ENCODE results near the gene DNAJC13. TPM values are rescaled to one million over a fixed set of nuclear protein-coding genes. Genes with fewer than 3 reads are reported as not detected.

Gene DNAJC13
- total and polyA plus RNA-seq, 2 donors (not counting 1 experiment from before 2014, with no cell fraction given): 9.7 to 51.1 TPM

DNA sequence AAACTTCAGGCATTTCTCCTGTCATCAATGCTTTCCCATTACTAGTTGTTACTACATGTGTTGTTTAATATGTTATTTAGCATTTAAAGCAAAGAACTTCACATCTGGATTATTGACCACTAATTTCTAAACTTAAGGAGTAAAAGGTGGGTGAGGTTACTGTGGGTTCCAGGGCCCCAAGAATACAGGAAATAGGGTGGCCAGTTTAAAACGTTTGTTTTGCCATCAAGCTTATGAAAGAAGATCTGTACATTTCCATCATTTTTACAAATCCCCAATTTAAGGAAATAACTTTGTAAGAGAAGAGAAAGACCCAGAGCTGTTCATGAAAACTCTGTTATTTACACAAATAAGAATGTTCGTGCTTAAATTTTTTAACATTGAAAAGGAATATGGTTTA, 125.3 kb downstream of the DNAJC13 start:
- Mint-ChIP-seq H3K27me3 (no peaks in the 10 kb centered on the region), H3K9me3 (ENCODE audit: insufficient read depth) (no peaks in the 10 kb centered on the region), H3K4me3 (no peak overlapping the region), H3K4me1 (no peaks in the 10 kb centered on the region), H3K27ac (no peak overlapping the region)
- H3K4me2 ChIP-seq (replicated peaks; ENCODE audit: low read depth, low read length, poor library complexity, severe bottlenecking): no peak overlapping the region
- H2AFZ ChIP-seq (ENCODE audit: insufficient read depth, low read depth, low read length, poor library complexity, severe bottlenecking): no peak overlapping the region
- H3K36me3 ChIP-seq (replicated peaks in 1 of 2; ENCODE audit: control extremely low read depth in 1 of 2, control insufficient read depth in 1 of 2, extremely low read depth in 1 of 2, insufficient read depth in 2 of 2, low read length in 1 of 2): peaks cover 18 to 40% of the 10 kb centered on the region in 2 experiments
- DNase-seq (no peak), ATAC-seq (ENCODE audit: low read depth) (no peak)
- H3K9me3 ChIP-seq (ENCODE audit: control extremely low read depth in 1 of 3, control insufficient read depth in 2 of 3, insufficient read depth in 1 of 3, low read length in 2 of 3): no peaks in the 10 kb centered on the region
- H3K27me3 ChIP-seq (replicated peaks in 1 of 4; ENCODE audit: control extremely low read depth in 1 of 4, control insufficient read depth in 3 of 4, insufficient read depth in 4 of 4, low read length in 3 of 4): no peaks in the 10 kb centered on the region
- no CpG with 5 or more reads among the region's 2 CpGs for WGBS (ENCODE audit: insufficient coverage)
- ChIA-PET POLR2A (no interaction called here), CTCF (interaction anchor here (0.6 kb wide), 1 partner anchor 10 kb away, joined by 5 read pairs; no protein-coding TSS in a partner anchor)
- H3K27ac ChIP-seq (ENCODE audit: low read length in 2 of 2): no peak overlapping the region
- H4K20me1 ChIP-seq (ENCODE audit: control insufficient read depth, insufficient read depth, low read length, poor library complexity, severe bottlenecking): no peaks in the 10 kb centered on the region
- no peak overlapping the region for H3K9ac ChIP-seq (ENCODE audit: low read length)
- no peak for TF ChIP-seq EZH2 (IDR thresholded peaks at IDR 0.05; ENCODE audit: borderline replicate concordance, insufficient read depth, low read depth, low read length, poor library complexity, severe bottlenecking)
- TF ChIP-seq, protein P1, sequence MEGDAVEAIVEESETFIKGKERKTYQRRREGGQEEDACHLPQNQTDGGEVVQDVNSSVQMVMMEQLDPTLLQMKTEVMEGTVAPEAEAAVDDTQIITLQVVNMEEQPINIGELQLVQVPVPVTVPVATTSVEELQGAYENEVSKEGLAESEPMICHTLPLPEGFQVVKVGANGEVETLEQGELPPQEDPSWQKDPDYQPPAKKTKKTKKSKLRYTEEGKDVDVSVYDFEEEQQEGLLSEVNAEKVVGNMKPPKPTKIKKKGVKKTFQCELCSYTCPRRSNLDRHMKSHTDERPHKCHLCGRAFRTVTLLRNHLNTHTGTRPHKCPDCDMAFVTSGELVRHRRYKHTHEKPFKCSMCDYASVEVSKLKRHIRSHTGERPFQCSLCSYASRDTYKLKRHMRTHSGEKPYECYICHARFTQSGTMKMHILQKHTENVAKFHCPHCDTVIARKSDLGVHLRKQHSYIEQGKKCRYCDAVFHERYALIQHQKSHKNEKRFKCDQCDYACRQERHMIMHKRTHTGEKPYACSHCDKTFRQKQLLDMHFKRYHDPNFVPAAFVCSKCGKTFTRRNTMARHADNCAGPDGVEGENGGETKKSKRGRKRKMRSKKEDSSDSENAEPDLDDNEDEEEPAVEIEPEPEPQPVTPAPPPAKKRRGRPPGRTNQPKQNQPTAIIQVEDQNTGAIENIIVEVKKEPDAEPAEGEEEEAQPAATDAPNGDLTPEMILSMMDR (IDR thresholded peaks at IDR 0.05): no peak
- H3K79me2 ChIP-seq (ENCODE audit: control insufficient read depth, insufficient read depth, low read length): no peaks in the 10 kb centered on the region
- no peaks in the 10 kb centered on the region for H3K4me1 ChIP-seq (ENCODE audit: control insufficient read depth in 2 of 2, insufficient read depth in 2 of 2, low read length in 2 of 2)
- intact Hi-C loops (cut with micrococcal nuclease): no loop called here
- no peak overlapping the region for H3K4me3 ChIP-seq (ENCODE audit: control extremely low read depth in 1 of 5, extremely low read depth in 1 of 5, insufficient read depth in 1 of 5, low read depth in 2 of 5, low read length in 4 of 5)

DNA sequence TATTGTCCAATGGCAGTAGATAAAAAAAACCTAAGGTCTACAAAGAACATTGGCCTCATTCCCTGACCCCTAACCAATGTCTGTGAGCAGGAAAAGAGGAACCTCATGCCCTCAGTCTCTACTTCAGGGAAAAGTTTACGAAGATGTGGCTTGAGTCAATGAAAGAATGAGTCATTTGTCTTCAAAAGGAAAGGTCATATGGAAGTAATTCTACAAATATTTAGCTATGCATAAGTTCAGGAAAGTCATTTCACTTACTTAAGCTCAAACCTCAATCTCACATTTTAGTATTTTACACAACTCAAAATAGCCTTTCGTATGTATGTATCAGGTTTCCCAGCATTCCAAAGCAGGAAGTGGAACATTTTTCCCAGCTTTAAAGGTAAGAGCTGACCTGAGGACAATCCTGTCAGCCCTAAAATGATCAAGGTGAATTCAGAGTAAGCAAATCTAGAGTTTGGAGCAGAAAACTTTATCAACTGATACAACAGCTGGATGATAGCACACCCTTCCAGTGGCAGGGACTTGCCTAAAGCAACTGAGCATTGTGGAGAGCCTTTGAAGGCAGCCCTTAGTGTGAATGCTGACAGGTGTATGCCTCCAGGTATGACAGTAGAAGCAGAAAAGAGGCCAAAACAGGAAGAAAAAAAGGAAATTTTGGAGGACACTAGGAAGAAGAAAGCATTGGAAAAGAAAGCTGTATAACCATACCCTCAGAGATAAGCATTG, 125.9 kb downstream of the DNAJC13 start:
- ChIA-PET CTCF (interaction anchor here (0.6 kb wide), 1 partner anchor 11 kb away, joined by 5 read pairs; no protein-coding TSS in a partner anchor), POLR2A (no interaction called here)
- TF ChIP-seq, protein P1 (IDR thresholded peaks at IDR 0.05): no peak
- no peak for TF ChIP-seq EZH2 (IDR thresholded peaks at IDR 0.05; ENCODE audit: borderline replicate concordance, insufficient read depth, low read depth, low read length, poor library complexity, severe bottlenecking)
- no peak overlapping the region for H3K4me3 ChIP-seq (ENCODE audit: control extremely low read depth in 1 of 5, extremely low read depth in 1 of 5, insufficient read depth in 1 of 5, low read depth in 2 of 5, low read length in 4 of 5)
- no peaks in the 10 kb centered on the region for H3K4me1 Mint-ChIP-seq
- no peak overlapping the region for H3K4me3 Mint-ChIP-seq
- no peaks in the 10 kb centered on the region for H4K20me1 ChIP-seq (ENCODE audit: control insufficient read depth, insufficient read depth, low read length, poor library complexity, severe bottlenecking)
- no peaks in the 10 kb centered on the region for H3K9me3 ChIP-seq (ENCODE audit: control extremely low read depth in 1 of 3, control insufficient read depth in 2 of 3, insufficient read depth in 1 of 3, low read length in 2 of 3)
- H2AFZ ChIP-seq (ENCODE audit: insufficient read depth, low read depth, low read length, poor library complexity, severe bottlenecking): no peak overlapping the region
- no peaks in the 10 kb centered on the region for H3K9me3 Mint-ChIP-seq (ENCODE audit: insufficient read depth)
- no peak overlapping the region for H3K27ac Mint-ChIP-seq
- ATAC-seq (ENCODE audit: low read depth) (no peak), DNase-seq (no peak)
- no peak overlapping the region for H3K27ac ChIP-seq (ENCODE audit: low read length in 2 of 2)
- H3K9ac ChIP-seq (ENCODE audit: low read length): no peak overlapping the region
- intact Hi-C loops (cut with micrococcal nuclease): no loop called here
- H3K4me1 ChIP-seq (ENCODE audit: control insufficient read depth in 2 of 2, insufficient read depth in 2 of 2, low read length in 2 of 2): no peaks in the 10 kb centered on the region
- H3K79me2 ChIP-seq (ENCODE audit: control insufficient read depth, insufficient read depth, low read length): no peaks in the 10 kb centered on the region
- H3K36me3 ChIP-seq (replicated peaks in 1 of 2; ENCODE audit: control extremely low read depth in 1 of 2, control insufficient read depth in 1 of 2, extremely low read depth in 1 of 2, insufficient read depth in 2 of 2, low read length in 1 of 2): peaks cover 13 to 35% of the 10 kb centered on the region in 2 experiments
- H3K27me3 ChIP-seq (replicated peaks in 1 of 4; ENCODE audit: control extremely low read depth in 1 of 4, control insufficient read depth in 3 of 4, insufficient read depth in 4 of 4, low read length in 3 of 4): no peaks in the 10 kb centered on the region
- no peaks in the 10 kb centered on the region for H3K27me3 Mint-ChIP-seq
- no CpG with 5 or more reads among the region's 2 CpGs for WGBS (ENCODE audit: insufficient coverage)
- no peak overlapping the region for H3K4me2 ChIP-seq (replicated peaks; ENCODE audit: low read depth, low read length, poor library complexity, severe bottlenecking)
